RWPE1 (cell line): Measurements from ENCODE around the gene SLC26A5.
"Not testable (repeated sequence)": the region's sequence is repeated elsewhere in the genome, so short reads cannot be mapped to it uniquely, and the experiment has no call there.

ENCODE experiments used
- CTCF ChIA-PET: fragments of 350-600 bp; sonication (Branson Sonifier 250); formaldehyde crosslinking; extraction: SDS; loops from one replicate; lab custom pipeline; 2021; lab: Yijun Ruan, JAX
- POLR2A ChIA-PET: fragments of 400-600 bp; formaldehyde crosslinking; extraction: SDS; loops from one replicate; lab custom pipeline; 2020; ENCODE audit warnings: antibody characterized with exemption; ENCODE audit not compliant: low non-redundant PET; lab: Yijun Ruan, JAX
- DNase-seq: peaks from one replicate; pipeline ENCODE4 v3.0.0; 2012; ENCODE audit warnings: low spot score
- H3K27ac ChIP-seq: fragments of 450-650 bp; 2 replicates; pipeline ENCODE4 v1.5.1; 2017
- CTCF ChIP-seq: fragments of 450-650 bp; conservative IDR thresholded peaks from 2 replicates; pipeline ENCODE4 v1.5.1; 2017; ENCODE audit warnings: low read depth, mild to moderate bottlenecking

The SLC26A5 gene

GRCh38 chr7:103412151-103412550, 33.9 kb downstream of the SLC26A5 start:
- no peak overlapping the region for H3K27ac ChIP-seq
- TF ChIP-seq CTCF = no peak
- POLR2A ChIA-PET = no interaction called here
- CTCF ChIA-PET = no interaction called here
- DNase-seq = no peak

GRCh38 chr7:103405789-103406613, 40.0 kb downstream of the SLC26A5 start:
- POLR2A ChIA-PET, DNase-seq, H3K27ac ChIP-seq: not testable (repeated sequence)
- CTCF ChIA-PET = interaction anchor here (0.6 to 0.8 kb wide), 4 partner anchors 103 to 656 kb away, joined by 3 to 5 read pairs (median 4); partner anchors contain the start of gene PMPCB

GRCh38 chr7:103399687-103400086, 46.3 kb downstream of the SLC26A5 start:
- DNase-seq, POLR2A ChIA-PET, CTCF ChIA-PET, H3K27ac ChIP-seq: not testable (repeated sequence)

- no peak for TF ChIP-seq CTCF
- CTCF ChIA-PET = interaction anchor here (0.6 kb wide), 1 partner anchor 49 kb away, joined by 4 read pairs; no protein-coding TSS in a partner anchor
- no peak for DNase-seq
- H3K27ac ChIP-seq = no peak overlapping the region
- POLR2A ChIA-PET = no interaction called here
These were observed 47.4 kb downstream of the SLC26A5 start for GRCh38 chr7:103398483-103399127.

- ChIA-PET CTCF (interaction anchor here (0.6 kb wide), 1 partner anchor 128 kb away, joined by 3 read pairs; no protein-coding TSS in a partner anchor), POLR2A (no interaction called here)
- DNase-seq = no peak
- TF ChIP-seq CTCF = no peak
- H3K27ac ChIP-seq = no peak overlapping the region
These were observed 49.5 kb downstream of the SLC26A5 start for GRCh38 chr7:103396471-103396870.

- no peak overlapping the region for H3K27ac ChIP-seq
- no peak for TF ChIP-seq CTCF
- ChIA-PET POLR2A (no interaction called here), CTCF (no interaction called here)
- no peak for DNase-seq
These were observed 50.9 kb downstream of the SLC26A5 start for GRCh38 chr7:103395071-103395470.

- ChIA-PET POLR2A (no interaction called here), CTCF (no interaction called here)
- H3K27ac ChIP-seq = no peak overlapping the region
- DNase-seq = no peak
- TF ChIP-seq CTCF = no peak
These were observed 51.4 kb downstream of the SLC26A5 start for GRCh38 chr7:103394566-103394965.
